HEK293T (cell line): Measurements from ENCODE around the gene FBXW8.

Source experiments
- CTCF ChIA-PET: fragments of 350-600 bp; formaldehyde crosslinking; extraction: SDS; loops from one replicate; lab custom pipeline; 2021; ENCODE audit warnings: antibody characterized with exemption, inconsistent platforms; lab: Yijun Ruan, JAX
- POLR2A ChIA-PET: fragments of 350-600 bp; formaldehyde crosslinking; extraction: SDS; loops from one replicate; lab custom pipeline; 2020; ENCODE audit warnings: antibody characterized with exemption, inconsistent platforms; lab: Yijun Ruan, JAX
- DNase-seq: peaks from one replicate; pipeline ENCODE4 v3.0.0; 2012; ENCODE audit warnings: mixed read lengths; ENCODE audit errors: extremely low spot score
- ARNT ChIP-seq: fragments of 450-650 bp; IDR thresholded peaks from 2 replicates; pipeline ENCODE4 v1.6.1; 2017; ENCODE audit warnings: mild to moderate bottlenecking
- BHLHE40 ChIP-seq: fragments of 450-650 bp; IDR thresholded peaks from 2 replicates; pipeline ENCODE4 v1.6.1; 2016; ENCODE audit warnings: mild to moderate bottlenecking, moderate library complexity, borderline replicate concordance
- CTBP1 ChIP-seq: fragments of 450-650 bp; IDR thresholded peaks from 2 replicates; pipeline ENCODE4 v1.6.1; 2016; ENCODE audit warnings: borderline replicate concordance
- ELF4 ChIP-seq: fragments of 450-650 bp; IDR thresholded peaks from 2 replicates; pipeline ENCODE4 v1.6.1; 2017; ENCODE audit warnings: antibody characterized with exemption
- FOXA1 ChIP-seq: fragments of 450-650 bp; IDR thresholded peaks from 2 replicates; pipeline ENCODE4 v1.6.1; 2016; ENCODE audit warnings: mild to moderate bottlenecking
- FOXK2 ChIP-seq: fragments of 450-650 bp; IDR thresholded peaks from 2 replicates; pipeline ENCODE4 v1.6.1; 2016; ENCODE audit warnings: mild to moderate bottlenecking
- FOXM1 ChIP-seq: fragments of 450-650 bp; IDR thresholded peaks from 2 replicates; pipeline ENCODE4 v1.6.1; 2017; ENCODE audit warnings: mild to moderate bottlenecking, borderline replicate concordance
- HDGF ChIP-seq: fragments of 450-650 bp; IDR thresholded peaks from 2 replicates; pipeline ENCODE4 v1.6.1; 2017; ENCODE audit warnings: antibody characterized with exemption, borderline replicate concordance
- L3MBTL2 ChIP-seq: fragments of 450-650 bp; conservative IDR thresholded peaks from 2 replicates; pipeline ENCODE4 v1.6.1; 2016; ENCODE audit warnings: mild to moderate bottlenecking
- LEF1 ChIP-seq: fragments of 450-650 bp; IDR thresholded peaks from 2 replicates; pipeline ENCODE4 v1.6.1; 2017; ENCODE audit warnings: mild to moderate bottlenecking, borderline replicate concordance
- NFRKB ChIP-seq: fragments of 450-650 bp; IDR thresholded peaks from 2 replicates; pipeline ENCODE4 v1.6.1; 2016; ENCODE audit warnings: mild to moderate bottlenecking, moderate library complexity
- SP1 ChIP-seq: fragments of 450-650 bp; IDR thresholded peaks from 2 replicates; pipeline ENCODE4 v1.6.1; 2017
- SUZ12 ChIP-seq: fragments of 450-650 bp; IDR thresholded peaks from 2 replicates; pipeline ENCODE4 v1.6.1; 2016; ENCODE audit warnings: mild to moderate bottlenecking
- TARDBP ChIP-seq: fragments of 450-650 bp; IDR thresholded peaks from 2 replicates; pipeline ENCODE4 v1.6.1; 2016
- ZNF384 ChIP-seq: fragments of 450-650 bp; IDR thresholded peaks from 2 replicates; pipeline ENCODE4 v1.6.1; 2016
- TF ChIP-seq, protein P1 (sequence below): fragments of 450-650 bp; IDR thresholded peaks from 2 replicates; pipeline ENCODE4 v1.6.1; 2016

Gene FBXW8

DNA sequence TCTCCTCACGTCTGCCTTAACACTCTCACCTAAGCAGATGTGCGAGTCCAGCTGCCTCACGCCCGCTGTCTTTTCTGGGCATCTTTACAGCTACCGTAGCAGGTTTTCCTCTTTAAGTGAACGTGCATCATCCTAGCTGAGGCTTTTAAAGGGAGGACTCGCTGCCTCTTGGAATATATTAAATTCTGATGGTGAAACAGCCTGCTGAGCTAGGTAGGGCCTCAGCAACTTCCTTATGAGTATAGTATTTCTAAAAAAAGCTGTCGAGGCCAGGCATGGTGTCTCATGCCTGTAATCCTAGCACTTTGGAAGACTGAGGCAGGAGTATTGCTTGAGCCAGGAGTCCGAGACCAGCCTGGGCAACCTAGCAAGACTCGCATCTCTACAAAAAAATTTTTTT, 156.3 kb downstream of the FBXW8 start:
- TF ChIP-seq, protein P1, sequence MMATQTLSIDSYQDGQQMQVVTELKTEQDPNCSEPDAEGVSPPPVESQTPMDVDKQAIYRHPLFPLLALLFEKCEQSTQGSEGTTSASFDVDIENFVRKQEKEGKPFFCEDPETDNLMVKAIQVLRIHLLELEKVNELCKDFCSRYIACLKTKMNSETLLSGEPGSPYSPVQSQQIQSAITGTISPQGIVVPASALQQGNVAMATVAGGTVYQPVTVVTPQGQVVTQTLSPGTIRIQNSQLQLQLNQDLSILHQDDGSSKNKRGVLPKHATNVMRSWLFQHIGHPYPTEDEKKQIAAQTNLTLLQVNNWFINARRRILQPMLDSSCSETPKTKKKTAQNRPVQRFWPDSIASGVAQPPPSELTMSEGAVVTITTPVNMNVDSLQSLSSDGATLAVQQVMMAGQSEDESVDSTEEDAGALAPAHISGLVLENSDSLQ, result no peak
- TF ChIP-seq FOXA1 (no peak), LEF1 (no peak), L3MBTL2 (no peak)
- no peak for DNase-seq
- ChIA-PET POLR2A (no interaction called here), CTCF (interaction anchor here (0.6 kb wide), 1 partner anchor 1072 kb away, joined by 5 read pairs; no protein-coding TSS in a partner anchor)

DNA sequence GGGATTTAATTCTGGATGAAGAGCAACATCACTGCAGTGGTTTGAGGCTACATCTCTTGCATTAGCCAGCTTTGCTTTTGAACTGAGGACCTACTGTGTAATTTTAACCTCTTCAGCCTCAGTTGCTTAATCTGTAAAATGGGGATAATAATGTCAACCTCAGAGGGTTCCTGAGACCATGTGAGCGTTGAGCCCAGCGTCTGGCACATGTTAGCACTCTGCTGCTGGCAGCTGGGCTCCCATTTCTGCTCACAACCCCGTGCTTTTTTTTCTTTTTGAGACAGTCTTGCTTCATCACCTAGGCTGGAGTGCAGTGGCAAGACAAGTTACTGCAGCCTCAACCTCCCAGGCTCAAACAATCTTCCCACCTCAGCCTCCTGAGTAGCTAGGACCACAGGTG, 156.9 kb downstream of the FBXW8 start:
- POLR2A ChIA-PET, result no interaction called here
- TF ChIP-seq BHLHE40, result no peak
- no peak for DNase-seq
- CTCF ChIA-PET, result no interaction called here

DNA sequence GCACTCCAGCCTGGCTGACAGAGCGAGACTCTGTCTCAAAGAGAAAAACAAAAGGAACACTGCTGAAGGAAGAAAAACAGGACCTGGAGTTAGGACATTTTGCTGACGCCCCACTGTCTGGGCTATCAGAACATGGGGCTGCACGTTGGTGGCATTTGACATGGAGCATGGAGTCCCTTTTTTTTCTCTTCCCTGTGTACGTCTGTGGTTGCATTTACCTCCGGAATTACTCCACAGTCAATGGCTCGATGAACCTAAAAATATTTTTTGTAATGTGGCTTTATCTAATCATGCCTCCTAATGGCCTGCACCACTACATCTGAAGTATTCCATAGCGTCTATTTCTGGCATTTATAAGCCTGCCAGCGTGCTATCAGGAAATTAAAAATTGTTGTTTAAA, 157.7 kb downstream of the FBXW8 start:
- CTCF ChIA-PET, result no interaction called here
- DNase-seq, result no peak
- TF ChIP-seq ARNT (no peak), TARDBP (no peak), FOXA1 (no peak)
- POLR2A ChIA-PET, result no interaction called here

DNA sequence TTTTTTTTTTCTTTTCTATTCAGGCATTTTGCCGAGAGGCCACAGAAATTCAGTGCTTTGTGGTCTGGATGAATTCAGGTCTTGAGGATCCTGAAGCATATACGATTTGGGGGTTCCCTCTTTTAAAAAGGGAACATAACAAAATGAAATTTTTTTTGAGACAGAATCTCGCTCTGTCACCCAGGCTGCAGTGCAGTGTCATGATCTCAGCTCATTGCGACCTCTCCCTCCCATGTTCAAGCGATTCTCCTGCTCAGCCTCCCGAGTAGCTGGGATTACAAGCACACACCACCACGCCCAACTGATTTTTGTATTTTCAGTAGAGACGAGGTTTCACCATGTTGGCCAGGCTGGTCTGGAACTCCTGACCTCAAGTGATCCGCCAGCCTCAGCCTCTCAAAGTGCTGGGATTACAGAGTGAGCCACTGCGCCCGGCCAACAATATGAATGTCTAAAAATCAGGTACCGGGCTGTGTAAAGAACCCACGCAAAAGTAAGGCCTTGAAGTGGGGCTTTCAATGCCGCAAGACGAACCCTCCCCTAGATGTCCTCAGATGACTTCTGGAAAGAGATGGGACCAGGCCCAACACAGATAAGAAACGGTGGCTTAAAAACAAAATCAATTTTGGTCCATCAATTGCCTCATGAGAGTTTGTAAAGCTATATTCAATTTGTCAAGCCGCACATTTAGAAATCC, 158.5 kb downstream of the FBXW8 start:
- CTCF ChIA-PET, result no interaction called here

DNA sequence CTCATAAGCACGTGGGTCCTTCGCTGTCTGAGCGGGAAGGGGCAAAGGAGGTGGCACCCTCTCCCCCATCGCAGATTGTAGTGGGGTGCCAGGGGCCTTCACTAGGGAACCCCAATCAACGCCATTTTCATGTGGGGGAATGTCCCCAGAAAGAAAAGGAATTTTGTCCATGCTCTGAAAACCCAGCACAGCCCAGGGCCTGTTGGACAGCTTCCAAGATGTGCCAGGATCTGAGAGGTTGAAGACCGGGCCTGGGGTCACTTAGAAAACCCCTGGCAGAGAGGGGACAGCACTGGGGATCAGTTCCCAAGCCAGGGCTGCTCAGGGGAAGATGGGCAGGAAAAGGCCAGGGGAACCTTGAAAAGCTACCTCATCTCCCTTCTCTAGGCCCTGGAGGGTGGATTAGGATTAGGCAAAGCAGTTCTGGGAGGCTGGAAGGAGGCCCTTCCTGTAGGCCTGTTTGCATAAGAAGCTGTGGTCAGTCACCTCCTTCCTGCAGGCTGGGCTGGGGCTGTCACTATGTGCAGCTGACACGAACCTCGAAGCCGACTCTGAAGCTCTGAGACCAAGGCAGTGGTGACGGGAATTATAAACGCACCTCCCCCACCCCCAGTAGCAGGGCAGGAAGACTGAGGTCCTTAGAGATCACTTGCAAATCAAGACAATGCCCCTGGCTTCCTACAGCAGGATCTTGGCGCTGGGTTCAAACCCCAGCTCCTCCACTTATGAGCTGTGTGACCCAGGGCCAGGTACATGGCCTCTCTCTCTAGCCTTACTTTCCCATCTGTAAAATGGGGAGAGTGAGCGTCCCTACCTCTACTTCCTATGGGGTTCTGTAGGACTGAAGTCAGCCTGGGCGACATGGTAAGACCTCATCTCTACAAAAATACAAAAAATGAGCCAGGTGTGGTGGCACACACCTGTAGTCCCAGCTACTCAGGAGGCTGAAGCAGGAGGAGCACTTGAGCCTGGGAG, 159.5 kb downstream of the FBXW8 start:
- no peak for DNase-seq
- POLR2A ChIA-PET, result no interaction called here
- CTCF ChIA-PET, result no interaction called here
- TF ChIP-seq HDGF, result no peak
- TF ChIP-seq CTBP1, result no peak
- TF ChIP-seq LEF1, result no peak
- no peak for TF ChIP-seq ARNT
- no peak for TF ChIP-seq ELF4
- no peak for TF ChIP-seq BHLHE40
- no peak for TF ChIP-seq FOXA1
- TF ChIP-seq ZNF384, result no peak
- TF ChIP-seq, protein P1, result no peak
- no peak for TF ChIP-seq SP1
- TF ChIP-seq L3MBTL2, result no peak
- TF ChIP-seq TARDBP, result no peak
- no peak for TF ChIP-seq NFRKB

More for the DNA sequence above, 158.5 kb downstream of the FBXW8 start:
- DNase-seq, result no peak
- TF ChIP-seq ARNT, result no peak
- no peak for TF ChIP-seq ELF4
- TF ChIP-seq FOXM1, result no peak
- no peak for TF ChIP-seq FOXK2
- TF ChIP-seq SP1, result no peak
- no peak for TF ChIP-seq ZNF384
- TF ChIP-seq L3MBTL2, result no peak
- no peak for TF ChIP-seq FOXA1
- POLR2A ChIA-PET, result no interaction called here

DNA sequence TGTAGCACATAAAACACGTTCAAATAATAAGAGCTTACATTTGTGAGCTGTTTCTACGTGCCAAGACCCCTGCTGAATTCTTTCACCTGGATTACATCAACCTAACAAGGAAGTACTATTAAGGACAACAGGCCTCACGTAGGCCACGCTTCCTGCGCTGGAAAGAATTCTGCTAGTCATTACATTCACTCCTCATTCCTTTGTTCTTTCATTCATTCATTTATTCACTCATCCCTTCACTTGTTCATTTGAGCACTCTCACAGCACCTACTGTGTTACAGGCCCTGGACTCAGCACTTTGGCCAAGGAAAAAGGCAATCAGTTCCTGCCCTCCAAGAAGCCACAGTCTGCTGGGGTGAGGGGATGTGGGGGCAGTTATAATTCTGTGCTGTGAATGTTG, 160.3 kb downstream of the FBXW8 start:
- TF ChIP-seq SP1, result no peak
- no peak for TF ChIP-seq SUZ12
- TF ChIP-seq TARDBP, result no peak
- no peak for TF ChIP-seq ELF4
- TF ChIP-seq ZNF384, result no peak
- TF ChIP-seq, protein P1, result no peak
- TF ChIP-seq FOXK2, result no peak
- TF ChIP-seq HDGF, result no peak
- TF ChIP-seq BHLHE40, result no peak
- TF ChIP-seq CTBP1, result no peak
- TF ChIP-seq NFRKB, result no peak
- TF ChIP-seq L3MBTL2, result no peak
- TF ChIP-seq LEF1, result no peak
- TF ChIP-seq FOXA1, result no peak
- no peak for TF ChIP-seq ARNT
- TF ChIP-seq FOXM1, result no peak
- CTCF ChIA-PET, result no interaction called here

More for the DNA sequence above, 160.3 kb downstream of the FBXW8 start:
- POLR2A ChIA-PET, result no interaction called here
- DNase-seq, result no peak
